ENCODE measurements around the gene LDAF1. TPM values are rescaled to one million over a fixed set of nuclear protein-coding genes. Genes with fewer than 3 reads are reported as not detected.

LDAF1 gene
- total and polyA plus RNA-seq, 8 donors = 10.1 to 103 (median 27.3) TPM

- Histone ChIP-seq H3K27me3 (no peaks in the 10 kb centered on the region), H3K9me3 (no peaks in the 10 kb centered on the region), H3K4me3 (no peak overlapping the region), H3K27ac (no peak overlapping the region), H3K4me1 (peaks cover 0 to 10% (median 6%) of the 10 kb centered on the region in 4 donors), H3K36me3 (peaks cover 15 to 40% (median 36%) of the 10 kb centered on the region in 4 donors)
- intact Hi-C loops (cut with DNase I; ENCODE audit: low total_unique reads) = no loop called here
- DNase-seq = no peak
- TF ChIP-seq CTCF (IDR thresholded peaks at IDR 0.05) (no peak), EP300 (IDR thresholded peaks at IDR 0.05) (no peak), POLR2A (IDR thresholded peaks at IDR 0.05) (no peak), POLR2AphosphoS5 (IDR thresholded peaks at IDR 0.05) (no peak)
- WGBS, 5 donors = 84 to 89% (median 87%) methylated on average over 3 of the region's 3 CpGs
These were observed 25.5 kb downstream of the LDAF1 start for GRCh38 chr16:21183995-21184394.

- intact Hi-C loops (cut with DNase I; ENCODE audit: low total_unique reads) = loop anchor here (5.0 kb wide), 1 partner anchor 117 kb away; no protein-coding TSS in a partner anchor
- peaks cover 15 to 32% (median 28%) of the 10 kb centered on the region in 4 donors for H3K36me3 ChIP-seq
- H3K27me3 ChIP-seq = no peaks in the 10 kb centered on the region
- H3K4me3 ChIP-seq = no peak overlapping the region
- no peak overlapping the region for H3K27ac ChIP-seq
- WGBS, 5 donors = 76 to 86% (median 81%) methylated on average over 3 of the region's 3 CpGs
- DNase-seq = no peak
- peaks cover 0 to 10% (median 7%) of the 10 kb centered on the region in 4 donors for H3K4me1 ChIP-seq
- TF ChIP-seq POLR2A (IDR thresholded peaks at IDR 0.05) = no peak
- TF ChIP-seq POLR2AphosphoS5 (IDR thresholded peaks at IDR 0.05) = no peak
- no peak for TF ChIP-seq EP300 (IDR thresholded peaks at IDR 0.05)
- TF ChIP-seq CTCF (IDR thresholded peaks at IDR 0.05) = no peak
- no peaks in the 10 kb centered on the region for H3K9me3 ChIP-seq
These were observed 26.4 kb downstream of the LDAF1 start for GRCh38 chr16:21184834-21185233.

DNA sequence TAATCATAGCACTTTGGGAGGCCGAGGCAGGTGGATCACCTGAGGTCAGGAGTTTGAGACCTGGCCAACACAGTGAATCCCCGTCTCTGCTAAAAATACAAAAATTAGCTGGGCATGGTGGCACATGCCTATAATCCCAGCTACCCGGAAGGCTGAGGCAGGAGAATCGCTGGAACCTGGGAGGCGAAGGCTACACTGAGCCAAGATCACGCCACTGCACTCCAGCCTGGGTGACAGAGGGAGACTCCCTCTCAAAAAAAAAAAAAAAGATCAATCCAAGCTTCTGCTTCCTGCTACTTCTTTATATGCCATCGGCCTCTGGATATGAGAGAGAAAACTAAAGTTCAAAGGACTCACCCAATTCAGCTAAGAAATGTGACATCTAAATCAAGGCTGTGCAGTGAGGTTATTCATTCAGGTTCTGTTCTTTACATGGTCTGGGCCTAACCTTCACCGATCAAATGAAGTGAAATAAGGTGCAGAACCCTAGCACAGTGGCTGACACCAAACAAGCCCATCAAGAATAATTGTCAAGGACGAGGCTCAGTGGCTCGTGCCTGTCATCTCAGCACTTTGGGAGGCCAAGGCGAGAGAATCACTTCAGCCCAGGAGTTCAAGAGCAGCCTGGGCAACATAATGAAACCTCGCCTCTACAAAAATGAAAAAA is 27.3 kb downstream of the LDAF1 start:
- no peak for TF ChIP-seq POLR2A (IDR thresholded peaks at IDR 0.05)
- TF ChIP-seq POLR2AphosphoS5 (IDR thresholded peaks at IDR 0.05) = no peak
- no peak for TF ChIP-seq EP300 (IDR thresholded peaks at IDR 0.05)
- no peak for TF ChIP-seq CTCF (IDR thresholded peaks at IDR 0.05)
- no peak overlapping the region for H3K4me3 ChIP-seq
- H3K36me3 ChIP-seq = peaks cover 11 to 23% (median 19%) of the 10 kb centered on the region in 4 donors
- DNase-seq = no peak
- no peaks in the 10 kb centered on the region for H3K27me3 ChIP-seq
- no peaks in the 10 kb centered on the region for H3K9me3 ChIP-seq
- intact Hi-C loops (cut with DNase I; ENCODE audit: low total_unique reads) = loop anchor here (5.0 kb wide), 1 partner anchor 117 kb away; no protein-coding TSS in a partner anchor
- H3K4me1 ChIP-seq = peaks cover 0 to 10% (median 7%) of the 10 kb centered on the region in 4 donors
- H3K27ac ChIP-seq = no peak overlapping the region
- WGBS, 5 donors = 82 to 88% (median 84%) methylated on average over 11 to 12 of the region's 12 CpGs

DNA sequence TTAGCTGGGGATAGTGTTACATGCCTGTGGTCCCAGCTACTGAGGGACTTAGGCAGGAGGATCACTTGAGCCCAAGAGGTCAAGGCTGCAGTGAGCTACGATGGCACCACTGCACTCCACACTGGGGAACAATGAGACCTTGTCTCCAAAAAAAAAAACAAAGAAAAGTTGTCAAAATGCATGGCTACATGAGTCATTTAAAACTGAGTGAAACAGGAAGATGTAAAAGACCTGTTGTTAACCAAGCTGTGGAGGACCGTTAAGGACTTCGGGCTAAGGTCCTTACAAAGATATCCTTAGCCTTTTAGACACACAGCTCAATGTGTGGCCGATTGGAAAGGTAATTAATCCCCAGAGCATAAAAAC is 27.8 kb downstream of the LDAF1 start:
- 52 to 74% (median 64%) methylated on average over 4 of the region's 4 CpGs for WGBS, 5 donors
- Histone ChIP-seq H3K9me3 (no peaks in the 10 kb centered on the region), H3K27ac (no peak overlapping the region), H3K4me1 (peaks cover 0 to 10% (median 7%) of the 10 kb centered on the region in 4 donors), H3K27me3 (no peaks in the 10 kb centered on the region), H3K36me3 (peaks cover 10 to 18% (median 14%) of the 10 kb centered on the region in 4 donors), H3K4me3 (no peak overlapping the region)
- no peak for DNase-seq
- intact Hi-C loops (cut with DNase I; ENCODE audit: low total_unique reads) = loop anchor here (5.0 kb wide), 1 partner anchor 116 kb away; no protein-coding TSS in a partner anchor
- no peak for TF ChIP-seq EP300 (IDR thresholded peaks at IDR 0.05)
- no peak for TF ChIP-seq POLR2A (IDR thresholded peaks at IDR 0.05)
- no peak for TF ChIP-seq CTCF (IDR thresholded peaks at IDR 0.05)
